Epithelial cell of proximal tubule (primary cell): ENCODE data around the gene IGF2R. TPM values are rescaled to one million over a fixed set of nuclear protein-coding genes. Genes with fewer than 3 reads are reported as not detected.
"Not testable (repeated sequence)": the region's sequence is repeated elsewhere in the genome, so short reads cannot be mapped to it uniquely, and the experiment has no call there.

Source experiments
- DNase-seq: peaks from one replicate; pipeline ENCODE4 v3.0.0-alpha.2; 2011; ENCODE audit warnings: low read depth
- H3K4me3 ChIP-seq: 2 replicates; pipeline ENCODE4 v1.5.1; 2011; ENCODE audit warnings: low read depth, mild to moderate bottlenecking, low read length
- total RNA-seq: library from RNA; depleted of rRNA; stranded (reverse); fragments of >200 nt; gene quantifications from 2 replicates; pipeline ENCODE4 v1.2.3, GENCODE V29; 2015
- TF ChIP-seq, protein P1 (sequence below): conservative IDR thresholded peaks from 2 replicates; pipeline ENCODE4 v1.5.1; 2012; ENCODE audit warnings: low read depth, mild to moderate bottlenecking, low read length

The IGF2R gene
- total RNA-seq, 1 donor from 2014 or later, result 50.8 TPM

DNA sequence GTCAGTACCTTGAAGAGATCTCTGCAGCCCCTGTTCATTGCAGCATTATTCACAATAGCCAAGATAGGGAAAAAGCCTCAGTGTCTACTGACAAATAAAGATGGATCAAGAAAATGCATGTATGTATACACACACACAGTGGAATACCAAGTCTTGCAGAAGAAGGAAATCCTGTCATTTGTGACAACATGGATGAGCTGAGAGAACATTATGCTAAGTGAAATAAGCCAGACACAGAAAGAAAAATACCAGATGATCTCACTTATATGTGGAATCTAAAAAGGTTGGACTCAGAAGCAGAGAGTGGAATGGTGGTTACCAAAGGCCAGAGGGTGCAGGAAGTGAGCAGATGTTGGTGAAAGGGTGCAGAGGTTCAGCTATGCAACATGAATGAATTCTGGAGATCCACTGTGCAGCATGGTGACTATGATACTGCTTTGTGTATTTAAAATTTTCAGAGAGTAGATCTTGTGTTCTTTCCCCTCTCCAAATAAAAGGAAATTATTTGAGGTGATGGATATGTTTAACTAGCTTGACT is 141.8 kb downstream of the IGF2R start:
- no peak for DNase-seq
- H3K4me3 ChIP-seq, result no peak overlapping the region
- TF ChIP-seq, protein P1, sequence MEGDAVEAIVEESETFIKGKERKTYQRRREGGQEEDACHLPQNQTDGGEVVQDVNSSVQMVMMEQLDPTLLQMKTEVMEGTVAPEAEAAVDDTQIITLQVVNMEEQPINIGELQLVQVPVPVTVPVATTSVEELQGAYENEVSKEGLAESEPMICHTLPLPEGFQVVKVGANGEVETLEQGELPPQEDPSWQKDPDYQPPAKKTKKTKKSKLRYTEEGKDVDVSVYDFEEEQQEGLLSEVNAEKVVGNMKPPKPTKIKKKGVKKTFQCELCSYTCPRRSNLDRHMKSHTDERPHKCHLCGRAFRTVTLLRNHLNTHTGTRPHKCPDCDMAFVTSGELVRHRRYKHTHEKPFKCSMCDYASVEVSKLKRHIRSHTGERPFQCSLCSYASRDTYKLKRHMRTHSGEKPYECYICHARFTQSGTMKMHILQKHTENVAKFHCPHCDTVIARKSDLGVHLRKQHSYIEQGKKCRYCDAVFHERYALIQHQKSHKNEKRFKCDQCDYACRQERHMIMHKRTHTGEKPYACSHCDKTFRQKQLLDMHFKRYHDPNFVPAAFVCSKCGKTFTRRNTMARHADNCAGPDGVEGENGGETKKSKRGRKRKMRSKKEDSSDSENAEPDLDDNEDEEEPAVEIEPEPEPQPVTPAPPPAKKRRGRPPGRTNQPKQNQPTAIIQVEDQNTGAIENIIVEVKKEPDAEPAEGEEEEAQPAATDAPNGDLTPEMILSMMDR, result no peak

DNA sequence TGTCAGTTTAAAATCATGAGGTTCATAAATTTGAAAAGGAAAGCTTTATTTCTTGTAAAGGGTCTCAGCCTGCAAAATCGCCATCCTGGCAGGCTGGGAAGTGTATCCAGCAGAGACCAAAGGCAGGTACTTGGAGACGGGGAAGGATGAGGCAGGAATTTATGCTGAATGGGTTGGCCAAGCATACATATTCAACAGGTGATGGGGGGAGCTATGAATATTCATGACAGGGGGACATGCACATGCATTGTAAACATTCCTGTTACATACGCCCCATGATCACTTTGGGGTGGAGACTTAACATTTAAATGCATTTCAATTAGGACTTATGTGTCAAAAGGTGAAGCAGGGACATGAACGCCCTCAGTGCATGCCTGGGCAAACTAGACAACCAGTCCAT is 142.9 kb downstream of the IGF2R start:
- no peak overlapping the region for H3K4me3 ChIP-seq

DNA sequence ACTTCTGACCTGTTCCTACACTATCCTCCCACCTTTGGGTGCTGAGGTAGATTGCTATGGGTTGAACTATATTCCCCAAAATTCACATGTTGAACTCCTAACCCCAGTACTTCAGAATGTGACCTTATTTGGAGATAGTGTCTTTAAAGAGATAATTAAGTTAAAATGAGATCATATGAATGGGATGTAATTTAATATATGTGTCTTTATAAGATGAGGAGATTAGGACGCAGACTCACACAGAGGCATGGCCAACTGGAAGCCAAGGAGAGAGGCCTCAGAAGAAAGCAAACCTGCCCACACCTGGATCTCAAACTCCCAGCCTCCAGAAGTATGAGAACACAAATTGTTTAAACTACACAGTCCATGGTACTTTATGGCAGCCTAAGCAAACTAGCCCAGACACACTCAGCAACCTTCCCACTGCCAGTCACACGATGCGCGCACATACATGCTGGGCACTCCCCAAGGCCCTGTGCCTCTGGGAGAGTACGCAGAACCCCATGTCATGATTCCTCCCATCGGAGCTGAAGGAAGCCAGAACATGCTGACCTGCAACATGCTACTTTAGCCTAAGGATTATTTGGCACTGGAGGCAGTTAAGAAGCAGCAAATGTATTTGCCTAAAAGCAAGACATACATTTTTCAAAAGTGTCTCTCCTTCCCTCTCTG is 143.9 kb downstream of the IGF2R start:
- DNase-seq, result no peak
- no peak overlapping the region for H3K4me3 ChIP-seq

More for the DNA sequence above, 142.9 kb downstream of the IGF2R start:
- TF ChIP-seq, protein P1, result no peak
- DNase-seq, result no peak

DNA sequence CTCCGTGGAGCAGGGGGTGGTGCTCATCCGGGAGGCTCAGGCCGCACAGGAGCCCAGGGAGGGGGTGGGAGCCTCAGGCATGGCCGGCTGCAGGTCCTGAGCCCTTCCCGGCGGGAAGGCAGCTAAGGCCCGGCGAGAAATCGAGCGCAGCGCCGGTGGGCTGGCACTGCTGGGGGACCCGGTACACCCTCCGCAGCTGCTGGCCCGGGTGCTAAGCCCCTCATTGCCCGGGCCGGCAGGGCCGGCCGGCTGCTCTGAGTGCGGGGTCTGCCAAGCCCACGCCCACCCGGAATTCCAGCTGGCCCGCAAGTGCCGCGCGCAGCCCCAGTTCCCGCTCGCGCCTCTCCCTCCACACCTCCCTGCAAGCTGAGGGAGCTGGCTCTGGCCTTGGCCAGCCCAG is 145.7 kb downstream of the IGF2R start:
- not testable (repeated sequence) for DNase-seq, H3K4me3 ChIP-seq

More for the DNA sequence above, 143.9 kb downstream of the IGF2R start:
- TF ChIP-seq, protein P1, result no peak

DNA sequence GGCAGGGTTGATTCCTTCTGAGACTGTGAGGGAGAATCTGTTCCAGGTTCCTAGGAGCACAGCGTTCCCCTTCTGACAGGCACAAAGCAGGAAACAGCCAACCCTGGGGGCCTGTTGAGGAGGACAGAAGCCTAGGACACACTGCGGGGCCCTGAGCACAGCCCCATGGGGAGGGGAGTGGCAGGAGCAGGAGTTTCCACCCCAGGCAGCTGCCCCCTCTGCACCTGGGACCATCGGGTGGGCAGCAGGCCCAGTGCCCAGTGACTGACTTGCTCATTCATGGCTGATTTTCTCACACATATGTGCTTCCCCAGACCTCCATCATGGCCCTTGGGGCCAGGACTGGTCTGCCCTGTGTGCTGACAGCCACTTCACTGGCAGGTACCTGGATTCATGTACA is 146.5 kb downstream of the IGF2R start:
- TF ChIP-seq, protein P1, result no peak
- no peak for DNase-seq
- H3K4me3 ChIP-seq, result no peak overlapping the region

DNA sequence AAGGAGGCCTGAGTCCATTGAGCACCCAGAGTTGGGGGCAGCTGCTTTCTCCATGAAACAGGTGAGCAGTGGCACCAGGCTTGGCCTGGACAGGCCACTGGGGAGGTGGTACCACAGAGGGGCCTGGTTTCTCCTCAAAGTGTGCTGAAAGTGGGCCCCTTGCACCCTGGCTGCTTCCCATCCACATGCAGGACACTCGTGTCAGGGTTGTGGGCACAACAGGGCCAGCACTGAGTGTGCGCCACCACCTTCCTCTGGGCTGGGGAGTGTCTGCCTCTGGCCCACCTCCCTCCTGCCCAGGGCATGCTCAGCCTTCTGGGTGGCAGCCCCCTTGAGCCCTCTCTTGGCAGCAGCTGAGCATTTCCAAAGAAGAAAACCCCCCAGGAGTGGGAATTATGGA is 147.5 kb downstream of the IGF2R start:
- TF ChIP-seq, protein P1, result no peak
- no peak overlapping the region for H3K4me3 ChIP-seq
- no peak for DNase-seq

DNA sequence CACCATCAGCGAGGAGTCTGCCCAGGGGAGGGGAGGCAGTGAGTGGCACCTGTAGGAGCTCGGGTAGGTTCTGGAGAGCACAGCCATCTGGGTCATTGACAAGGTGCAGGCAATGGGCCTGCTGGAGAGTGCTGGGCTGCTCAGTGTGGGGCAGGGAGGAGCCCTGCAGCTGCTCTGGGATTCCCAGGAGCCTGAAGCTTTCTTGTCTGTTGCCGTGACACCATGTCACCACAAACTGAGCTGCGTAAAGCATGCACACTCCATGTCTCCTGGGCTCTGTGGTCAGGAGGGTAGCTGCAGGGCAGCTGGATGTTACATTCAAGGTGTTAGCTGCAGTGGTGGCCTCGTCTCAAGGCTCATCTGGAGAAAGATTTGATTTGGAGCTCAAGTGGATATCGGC is 148.3 kb downstream of the IGF2R start:
- H3K4me3 ChIP-seq, result no peak overlapping the region
- TF ChIP-seq, protein P1, result no peak
- DNase-seq, result no peak
